Naive thymus-derived CD4-positive, alpha-beta T cell (primary cell): ENCODE measurements around the gene RAD51D. TPM values are rescaled to one million over a fixed set of nuclear protein-coding genes. Genes with fewer than 3 reads are reported as not detected.
"Not testable (repeated sequence)": the region's sequence is repeated elsewhere in the genome, so short reads cannot be mapped to it uniquely, and the experiment has no call there.

Experiments used
- ATAC-seq: fragments of 150-1000 bp; cut with Tn5 transposase; 2 replicates; pipeline ENCODE4 v1.10.0; 2021; ENCODE audit warnings: mild to moderate bottlenecking, moderate library complexity
- CTCF ChIA-PET: fragments of 350-600 bp; sonication (Branson Sonifier 250); formaldehyde crosslinking; loops from one replicate; lab custom pipeline; 2021; ENCODE audit warnings: antibody characterized with exemption; lab: Charles Lee
- POLR2A ChIA-PET: fragments of 350-600 bp; sonication (Branson Sonifier 250); formaldehyde crosslinking; loops from one replicate; lab custom pipeline; 2021; ENCODE audit warnings: antibody characterized with exemption, inconsistent platforms; lab: Charles Lee
- DNase-seq, 9 donors: peaks; one replicate each; pipeline versions ENCODE4 v3.0.0 to v3.0.0-alpha.2; 2020 to 2022; ENCODE audit warnings: mixed read lengths in 1 of 9
- H3K27ac ChIP-seq: one replicate; pipeline ENCODE4 v1.7.0; 2013; ENCODE audit warnings: mild to moderate bottlenecking, low read depth, low read length, moderate library complexity
- H3K27me3 ChIP-seq, 2 donors: one replicate each; pipeline ENCODE4 v1.7.0; 2013; ENCODE audit warnings: low read length in 2 of 2, mild to moderate bottlenecking in 2 of 2, moderate library complexity in 2 of 2; ENCODE audit not compliant: control insufficient read depth in 2 of 2, insufficient read depth in 2 of 2
- H3K36me3 ChIP-seq, 3 experiments: 1 replicate in 2 of 3; 2 replicates in 1 of 3; pipeline ENCODE4 v1.7.0; 2013; ENCODE audit warnings: low read length in 3 of 3, mild to moderate bottlenecking in 3 of 3, moderate library complexity in 1 of 3; ENCODE audit not compliant: insufficient read depth in 3 of 3, control insufficient read depth in 2 of 3
- H3K4me1 ChIP-seq, 2 donors: one replicate each; pipeline ENCODE4 v1.7.0; 2013; ENCODE audit warnings: low read length in 2 of 2, mild to moderate bottlenecking in 2 of 2, moderate library complexity in 1 of 2; ENCODE audit not compliant: control insufficient read depth in 2 of 2, insufficient read depth in 2 of 2
- H3K4me3 ChIP-seq: 2 replicates; pipeline ENCODE4 v1.7.0; 2013; ENCODE audit warnings: mild to moderate bottlenecking, low read length
- H3K9me3 ChIP-seq, 3 experiments: 1 replicate in 2 of 3; 2 replicates in 1 of 3; pipeline ENCODE4 v1.7.0; 2013; ENCODE audit warnings: low read length in 3 of 3; ENCODE audit not compliant: control insufficient read depth in 2 of 3
- H3K27ac Mint-ChIP-seq, 9 donors: one replicate each; pipeline ENCODE4 v1.8.0; 2020 to 2022; ENCODE audit warnings: mixed read lengths in 9 of 9, mild to moderate bottlenecking in 8 of 9, moderate library complexity in 5 of 9, inconsistent platforms in 2 of 9
- H3K27me3 Mint-ChIP-seq, 5 donors: one replicate each; pipeline ENCODE4 v1.8.0; 2021 to 2022; ENCODE audit warnings: mixed read lengths in 5 of 5, mild to moderate bottlenecking in 1 of 5
- H3K36me3 Mint-ChIP-seq, 5 donors: one replicate each; pipeline ENCODE4 v1.8.0; 2020 to 2022; ENCODE audit warnings: mixed read lengths in 5 of 5, mild to moderate bottlenecking in 3 of 5, inconsistent platforms in 1 of 5
- H3K4me1 Mint-ChIP-seq, 7 donors: one replicate each; pipeline ENCODE4 v1.8.0; 2020 to 2022; ENCODE audit warnings: mixed read lengths in 7 of 7, mild to moderate bottlenecking in 3 of 7, inconsistent platforms in 1 of 7
- H3K4me3 Mint-ChIP-seq, 10 donors: one replicate each; pipeline ENCODE4 v1.8.0; 2020 to 2022; ENCODE audit warnings: mild to moderate bottlenecking in 10 of 10, mixed read lengths in 10 of 10, moderate library complexity in 6 of 10, inconsistent platforms in 2 of 10
- H3K9me3 Mint-ChIP-seq, 11 donors: one replicate each; pipeline ENCODE4 v1.8.0; 2020 to 2022; ENCODE audit warnings: mixed read lengths in 11 of 11, mild to moderate bottlenecking in 4 of 11, inconsistent platforms in 1 of 11, moderate library complexity in 1 of 11
- intact Hi-C, 2 donors: fragments of 100-400 bp; cut with micrococcal nuclease; formaldehyde crosslinking; loops; one replicate each; pipeline ENCODE4 v1.15.1; 2023
- polyA plus RNA-seq, 2 donors: library from polyadenylated mRNA; unstranded; fragments of 300-500 nt; fragmentation: Illumina TruSeq; gene quantifications; one replicate each; pipeline ENCODE4 v1.2.3, GENCODE V29; 2021
- total RNA-seq, 6 experiments: library from RNA in 5 of 6; stranded (reverse) in 5 of 6; gene quantifications; 1 replicate in 5 of 6; 2 replicates in 1 of 6; pipeline ENCODE4 v1.2.3 and lab custom pipeline; 2021 to 2026

The RAD51D gene
- total and polyA plus RNA-seq, 7 experiments from 2014 or later, result 7.0 to 34.2 (median 17.6) TPM

GRCh38 chr17:35110791-35111190 lies 8.9 kb downstream of the RAD51D start:
- ATAC-seq, H3K27ac ChIP-seq: not testable (repeated sequence)

GRCh38 chr17:35104844-35105450 lies 14.7 kb downstream of the RAD51D start:
- no peak overlapping the region for H3K4me3 ChIP-seq
- Mint-ChIP-seq H3K4me3 (no peak overlapping the region), H3K9me3 (peaks cover 0 to 5% (median 0%) of the 10 kb centered on the region in 11 donors), H3K4me1 (peaks cover 0 to 5% (median 0%) of the 10 kb centered on the region in 7 donors), H3K36me3 (peaks cover 17 to 56% (median 33%) of the 10 kb centered on the region in 5 donors), H3K27me3 (no peaks in the 10 kb centered on the region), H3K27ac (peak overlapping the region in 2 of 9 donors; percentile 34 to 65)
- H3K27ac ChIP-seq, result no peak overlapping the region
- ATAC-seq (no peak), DNase-seq (no peak)
- no peaks in the 10 kb centered on the region for H3K9me3 ChIP-seq
- no peaks in the 10 kb centered on the region for H3K27me3 ChIP-seq
- peaks cover 0 to 48% (median 0%) of the 10 kb centered on the region in 3 experiments for H3K36me3 ChIP-seq
- CTCF ChIA-PET, result interaction anchor here (2.1 kb wide), 1 partner anchor 14 kb away, joined by 8 read pairs; no protein-coding TSS in a partner anchor
- H3K4me1 ChIP-seq, result no peaks in the 10 kb centered on the region
- POLR2A ChIA-PET, result interaction anchor here (1.2 kb wide), 1 partner anchor 14 kb away, joined by 3 read pairs; no protein-coding TSS in a partner anchor
- intact Hi-C loops, result no loop called here

More at GRCh38 chr17:35110791-35111190, 8.9 kb downstream of the RAD51D start:
- H3K4me1 ChIP-seq, H3K27ac Mint-ChIP-seq, DNase-seq, H3K9me3 Mint-ChIP-seq, intact Hi-C loops, H3K27me3 ChIP-seq, H3K9me3 ChIP-seq, H3K4me3 Mint-ChIP-seq, H3K27me3 Mint-ChIP-seq, H3K4me3 ChIP-seq: not testable (repeated sequence)
- ChIA-PET CTCF (interaction anchor here (0.8 to 1.3 kb wide), 2 partner anchors 11 to 292 kb away, joined by 3 to 4 read pairs; no protein-coding TSS in a partner anchor), POLR2A (interaction anchor here (1.7 kb wide), 1 partner anchor 21 kb away, joined by 4 read pairs; no protein-coding TSS in a partner anchor)
- H3K36me3 Mint-ChIP-seq, result peaks cover 9 to 27% (median 16%) of the 10 kb centered on the region in 5 donors
- peaks cover 0 to 11% (median 0%) of the 10 kb centered on the region in 3 experiments for H3K36me3 ChIP-seq
- H3K4me1 Mint-ChIP-seq, result peaks cover under 1 to 18% (median 7%) of the 10 kb centered on the region in 7 donors

- ATAC-seq (no peak), DNase-seq (no peak)
- H3K36me3 ChIP-seq, result peaks cover 0 to 58% (median 0%) of the 10 kb centered on the region in 3 experiments
- no peak overlapping the region for H3K27ac ChIP-seq
- H3K4me3 ChIP-seq, result no peak overlapping the region
- Mint-ChIP-seq H3K9me3 (peaks cover 0 to 5% (median 0%) of the 10 kb centered on the region in 11 donors), H3K4me1 (peaks cover 0 to 5% (median 0%) of the 10 kb centered on the region in 7 donors), H3K27ac (no peak overlapping the region), H3K4me3 (no peak overlapping the region), H3K36me3 (peaks cover 18 to 59% (median 33%) of the 10 kb centered on the region in 5 donors), H3K27me3 (no peaks in the 10 kb centered on the region)
- intact Hi-C loops, result no loop called here
- CTCF ChIA-PET, result interaction anchor here (0.9 kb wide), 1 partner anchor 12 kb away, joined by 5 read pairs; no protein-coding TSS in a partner anchor
- H3K4me1 ChIP-seq, result no peaks in the 10 kb centered on the region
- no peaks in the 10 kb centered on the region for H3K9me3 ChIP-seq
- no peaks in the 10 kb centered on the region for H3K27me3 ChIP-seq
- POLR2A ChIA-PET, result interaction anchor here (0.8 to 1.3 kb wide), 2 partner anchors 20 to 135 kb away, joined by 3 read pairs; no protein-coding TSS in a partner anchor
These were observed 16.4 kb downstream of the RAD51D start for GRCh38 chr17:35103271-35103670.

GRCh38 chr17:35101725-35102124 lies 17.9 kb downstream of the RAD51D start:
- peaks cover 0 to 5% (median 0%) of the 10 kb centered on the region in 11 donors for H3K9me3 Mint-ChIP-seq
- H3K4me1 ChIP-seq, result no peaks in the 10 kb centered on the region
- no peak overlapping the region for H3K27ac ChIP-seq
- ChIA-PET POLR2A (interaction anchor here (1.3 kb wide), 1 partner anchor 19 kb away, joined by 3 read pairs; no protein-coding TSS in a partner anchor), CTCF (interaction anchor here (1.2 kb wide), 1 partner anchor 15 kb away, joined by 3 read pairs; no protein-coding TSS in a partner anchor)
- H3K27ac Mint-ChIP-seq, result no peak overlapping the region
- H3K4me1 Mint-ChIP-seq, result peaks cover 0 to 5% (median 0%) of the 10 kb centered on the region in 7 donors
- no peaks in the 10 kb centered on the region for H3K27me3 Mint-ChIP-seq
- intact Hi-C loops, result no loop called here
- peaks cover 18 to 58% (median 27%) of the 10 kb centered on the region in 5 donors for H3K36me3 Mint-ChIP-seq
- DNase-seq, result no peak
- H3K9me3 ChIP-seq, result no peaks in the 10 kb centered on the region
- H3K36me3 ChIP-seq, result peaks cover 0 to 56% (median 0%) of the 10 kb centered on the region in 3 experiments
- no peaks in the 10 kb centered on the region for H3K27me3 ChIP-seq
- no peak for ATAC-seq
- no peak overlapping the region for H3K4me3 ChIP-seq
- no peak overlapping the region for H3K4me3 Mint-ChIP-seq

GRCh38 chr17:35101036-35101435 lies 18.6 kb downstream of the RAD51D start:
- peaks cover 0 to 50% (median 0%) of the 10 kb centered on the region in 3 experiments for H3K36me3 ChIP-seq
- CTCF ChIA-PET, result interaction anchor here (1.2 kb wide), 1 partner anchor 16 kb away, joined by 3 read pairs; no protein-coding TSS in a partner anchor

GRCh38 chr17:35099908-35100307 lies 19.8 kb downstream of the RAD51D start:
- CTCF ChIA-PET, result no interaction called here
- H3K36me3 ChIP-seq, result peaks cover 0 to 43% (median 0%) of the 10 kb centered on the region in 3 experiments

More at GRCh38 chr17:35101036-35101435, 18.6 kb downstream of the RAD51D start:
- H3K4me3 ChIP-seq, result no peak overlapping the region
- no peak overlapping the region for H3K27ac ChIP-seq
- no peaks in the 10 kb centered on the region for H3K4me1 ChIP-seq
- ATAC-seq, result no peak
- no peak overlapping the region for H3K4me3 Mint-ChIP-seq
- peaks cover 0 to 5% (median 0%) of the 10 kb centered on the region in 7 donors for H3K4me1 Mint-ChIP-seq
- H3K9me3 Mint-ChIP-seq, result no peaks in the 10 kb centered on the region
- peaks cover 11 to 51% (median 20%) of the 10 kb centered on the region in 5 donors for H3K36me3 Mint-ChIP-seq
- H3K9me3 ChIP-seq, result no peaks in the 10 kb centered on the region
- intact Hi-C loops, result no loop called here
- no peak for DNase-seq
- no peaks in the 10 kb centered on the region for H3K27me3 ChIP-seq
- POLR2A ChIA-PET, result no interaction called here
- H3K27me3 Mint-ChIP-seq, result no peaks in the 10 kb centered on the region
- no peak overlapping the region for H3K27ac Mint-ChIP-seq

More at GRCh38 chr17:35099908-35100307, 19.8 kb downstream of the RAD51D start:
- Histone ChIP-seq H3K4me3 (no peak overlapping the region), H3K27me3 (no peaks in the 10 kb centered on the region), H3K4me1 (no peaks in the 10 kb centered on the region), H3K27ac (no peak overlapping the region), H3K9me3 (no peaks in the 10 kb centered on the region)
- H3K36me3 Mint-ChIP-seq, result peaks cover 9 to 41% (median 12%) of the 10 kb centered on the region in 5 donors
- intact Hi-C loops, result no loop called here
- no peaks in the 10 kb centered on the region for H3K27me3 Mint-ChIP-seq
- peaks cover 0 to 5% (median 0%) of the 10 kb centered on the region in 7 donors for H3K4me1 Mint-ChIP-seq
- POLR2A ChIA-PET, result no interaction called here
- no peaks in the 10 kb centered on the region for H3K9me3 Mint-ChIP-seq
- DNase-seq (no peak), ATAC-seq (no peak)
- H3K4me3 Mint-ChIP-seq, result no peak overlapping the region
- H3K27ac Mint-ChIP-seq, result peak overlapping the region in 1 of 9 donors; percentile 17
